Suprapubic skin (tissue), 4 donors: ENCODE data around the gene ARL6. TPM values are rescaled to one million over a fixed set of nuclear protein-coding genes. Genes with fewer than 3 reads are reported as not detected.

Experiments
- DNase-seq, 2 donors: peaks; one replicate each; pipeline ENCODE4 v3.0.0-alpha.2; 2019; ENCODE audit warnings: low spot score in 2 of 2
- H3K27ac ChIP-seq: fragments of 200-600 bp; sonication (generic); one replicate; pipeline ENCODE4 v1.5.1; 2019
- H3K27me3 ChIP-seq: fragments of 200-600 bp; sonication (generic); one replicate; pipeline ENCODE4 v1.5.1; 2019
- H3K36me3 ChIP-seq: fragments of 200-600 bp; sonication (generic); one replicate; pipeline ENCODE4 v1.5.1; 2019
- H3K4me1 ChIP-seq: fragments of 200-600 bp; sonication (generic); one replicate; pipeline ENCODE4 v1.5.1; 2019
- H3K4me3 ChIP-seq: fragments of 200-600 bp; sonication (generic); one replicate; pipeline ENCODE4 v1.5.1; 2019; ENCODE audit warnings: mild to moderate bottlenecking
- H3K9me3 ChIP-seq: fragments of 200-600 bp; sonication (generic); one replicate; pipeline ENCODE4 v1.5.1; 2019
- EP300 ChIP-seq: sonication (generic); formaldehyde crosslinking; IDR thresholded peaks from one replicate; pipeline ENCODE4 v1.6.1; 2017; ENCODE audit warnings: antibody characterized with exemption
- POLR2A ChIP-seq, 2 donors: fragments of 450-650 bp; IDR thresholded peaks; one replicate each; pipeline ENCODE4 v1.6.1; 2017; ENCODE audit warnings: antibody characterized with exemption in 2 of 2, mild to moderate bottlenecking in 2 of 2, moderate library complexity in 2 of 2
- POLR2AphosphoS5 ChIP-seq, 3 donors: sonication (generic); formaldehyde crosslinking; IDR thresholded peaks; one replicate each; pipeline ENCODE4 v1.6.1; 2017; ENCODE audit warnings: antibody characterized with exemption in 3 of 3
- WGBS: methylation state at CpG from one replicate; pipeline ENCODE4 v1.1.5; 2018; 5-methylcytosine and 5-hydroxymethylcytosine counted together
- total RNA-seq, 4 donors: library from RNA; depleted of rRNA; stranded (reverse); fragments of >200 nt; gene quantifications; one replicate each; pipeline ENCODE4 v1.1.0, GENCODE V29; 2016
- TF ChIP-seq, protein P1 (sequence below), 2 donors: fragments of 200-600 bp in 1 of 2; fragments of 450-650 bp in 1 of 2; sonication (generic) in 1 of 2; IDR thresholded peaks; one replicate each; pipeline ENCODE4 v1.5.1; 2016 to 2019; ENCODE audit warnings: antibody characterized with exemption in 2 of 2, mild to moderate bottlenecking in 1 of 2, moderate library complexity in 1 of 2

ARL6 gene
- total RNA-seq, 4 donors from 2014 or later = 4.5 to 9.1 (median 7.5) TPM

DNA sequence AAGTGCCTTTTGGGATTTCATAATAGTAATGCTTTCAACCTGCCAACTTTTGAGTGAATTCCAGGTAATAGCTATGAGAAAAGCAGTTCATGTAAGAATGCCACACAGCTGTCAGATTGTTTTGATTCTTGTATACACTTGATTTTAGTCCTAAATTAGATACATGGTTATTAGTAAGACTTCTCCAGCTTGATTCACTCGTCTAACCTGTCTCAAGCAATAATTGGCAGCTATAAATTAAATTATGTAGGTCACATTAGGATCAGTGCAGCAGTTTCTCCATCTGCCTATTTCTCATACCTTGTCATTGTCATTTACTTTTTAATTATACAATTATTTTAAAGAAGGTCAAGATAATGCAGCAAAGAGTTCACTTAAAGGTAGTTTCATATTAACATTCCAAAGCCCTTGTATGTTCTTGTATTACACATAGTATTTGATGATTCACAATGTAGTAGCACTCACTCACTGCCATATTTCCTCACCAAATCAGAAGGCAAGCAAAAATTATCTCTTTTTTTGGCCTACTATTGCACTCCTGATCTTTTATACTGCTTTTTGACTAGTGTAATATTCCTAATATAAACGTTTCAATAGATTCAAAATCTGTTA is 46.3 kb downstream of the ARL6 start:
- Histone ChIP-seq H3K4me3 (no peak overlapping the region), H3K27ac (no peak overlapping the region), H3K4me1 (peaks cover 6% of the 10 kb centered on the region), H3K9me3 (no peaks in the 10 kb centered on the region), H3K36me3 (no peaks in the 10 kb centered on the region), H3K27me3 (no peaks in the 10 kb centered on the region)
- TF ChIP-seq POLR2A (IDR thresholded peaks at IDR 0.05) = no peak
- TF ChIP-seq, protein P1, sequence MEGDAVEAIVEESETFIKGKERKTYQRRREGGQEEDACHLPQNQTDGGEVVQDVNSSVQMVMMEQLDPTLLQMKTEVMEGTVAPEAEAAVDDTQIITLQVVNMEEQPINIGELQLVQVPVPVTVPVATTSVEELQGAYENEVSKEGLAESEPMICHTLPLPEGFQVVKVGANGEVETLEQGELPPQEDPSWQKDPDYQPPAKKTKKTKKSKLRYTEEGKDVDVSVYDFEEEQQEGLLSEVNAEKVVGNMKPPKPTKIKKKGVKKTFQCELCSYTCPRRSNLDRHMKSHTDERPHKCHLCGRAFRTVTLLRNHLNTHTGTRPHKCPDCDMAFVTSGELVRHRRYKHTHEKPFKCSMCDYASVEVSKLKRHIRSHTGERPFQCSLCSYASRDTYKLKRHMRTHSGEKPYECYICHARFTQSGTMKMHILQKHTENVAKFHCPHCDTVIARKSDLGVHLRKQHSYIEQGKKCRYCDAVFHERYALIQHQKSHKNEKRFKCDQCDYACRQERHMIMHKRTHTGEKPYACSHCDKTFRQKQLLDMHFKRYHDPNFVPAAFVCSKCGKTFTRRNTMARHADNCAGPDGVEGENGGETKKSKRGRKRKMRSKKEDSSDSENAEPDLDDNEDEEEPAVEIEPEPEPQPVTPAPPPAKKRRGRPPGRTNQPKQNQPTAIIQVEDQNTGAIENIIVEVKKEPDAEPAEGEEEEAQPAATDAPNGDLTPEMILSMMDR (IDR thresholded peaks at IDR 0.05) = no peak
- TF ChIP-seq EP300 = no peak
- no peak for TF ChIP-seq POLR2AphosphoS5 (IDR thresholded peaks at IDR 0.05)
- DNase-seq = no peak
- 46% methylated on average over 2 of the region's 2 CpGs for WGBS

DNA sequence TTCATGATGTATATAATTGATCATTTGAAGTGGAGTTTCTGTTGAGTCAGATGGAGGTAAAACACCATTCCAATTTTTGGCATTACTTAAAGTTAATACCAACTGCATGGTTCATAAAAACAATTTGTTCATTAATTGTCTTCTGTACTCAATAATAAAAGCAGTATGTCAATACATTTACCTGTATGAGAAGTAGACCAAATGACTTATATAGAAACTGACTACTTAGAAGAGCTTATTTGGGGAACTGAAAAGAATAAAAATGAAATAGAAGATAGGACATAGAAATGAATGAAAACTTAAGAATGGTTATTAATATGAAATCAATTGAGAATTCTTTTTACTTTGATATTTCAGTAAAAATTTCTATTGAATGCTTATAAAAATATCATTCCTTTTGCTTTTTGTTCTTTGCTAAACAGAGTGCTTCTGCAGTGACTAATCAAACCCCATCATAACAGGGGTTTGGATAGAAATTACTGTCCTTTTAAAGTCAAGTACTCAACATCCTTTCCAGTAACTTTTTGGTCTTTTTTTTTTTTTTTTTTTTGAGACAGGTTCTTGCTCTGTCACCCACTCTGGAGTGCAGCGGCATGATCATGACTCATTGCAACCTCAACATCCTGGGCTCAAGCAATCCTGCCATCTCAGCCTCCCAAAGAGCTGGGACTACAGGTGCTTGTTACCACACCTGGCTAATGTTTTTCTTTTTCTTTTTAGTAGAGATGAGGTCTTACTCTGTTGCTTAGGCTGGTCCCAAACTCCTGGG is 50.8 kb downstream of the ARL6 start:
- no peaks in the 10 kb centered on the region for H3K36me3 ChIP-seq
- H3K4me3 ChIP-seq = no peak overlapping the region
- no peaks in the 10 kb centered on the region for H3K27me3 ChIP-seq
- no peak for TF ChIP-seq EP300
- TF ChIP-seq, protein P1 (IDR thresholded peaks at IDR 0.05) = no peak
- no peak for TF ChIP-seq POLR2A (IDR thresholded peaks at IDR 0.05)
- no peak for TF ChIP-seq POLR2AphosphoS5 (IDR thresholded peaks at IDR 0.05)
- peaks cover 6% of the 10 kb centered on the region for H3K4me1 ChIP-seq
- no peak overlapping the region for H3K27ac ChIP-seq
- no peaks in the 10 kb centered on the region for H3K9me3 ChIP-seq
- WGBS = 58% methylated on average over 1 of the region's 1 CpG
- no peak for DNase-seq

DNA sequence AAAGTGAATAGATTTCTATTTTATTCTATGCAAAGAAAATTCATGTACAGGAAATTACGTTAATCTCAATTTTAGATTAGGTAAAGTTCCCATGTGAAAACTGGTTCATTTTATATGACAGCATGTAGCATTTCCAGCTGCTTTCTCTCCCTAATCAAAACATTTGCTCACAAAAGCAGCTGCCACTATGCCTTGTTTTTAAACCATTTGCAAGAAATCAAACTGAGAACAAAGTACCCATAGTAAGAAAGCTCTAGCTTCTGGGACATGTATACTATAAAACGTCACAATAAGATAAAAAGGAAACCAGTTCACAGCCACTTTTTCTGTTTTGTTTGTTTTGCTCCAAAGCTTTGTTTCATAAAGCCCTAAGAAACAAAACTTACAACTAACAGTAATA is 52.3 kb downstream of the ARL6 start:
- H3K27ac ChIP-seq = no peak overlapping the region
- no peak for DNase-seq
- peaks cover 7% of the 10 kb centered on the region for H3K4me1 ChIP-seq
- H3K9me3 ChIP-seq = no peaks in the 10 kb centered on the region
- TF ChIP-seq EP300 = no peak
- TF ChIP-seq POLR2AphosphoS5 (IDR thresholded peaks at IDR 0.05) = no peak
- no peak for TF ChIP-seq POLR2A (IDR thresholded peaks at IDR 0.05)
- no peaks in the 10 kb centered on the region for H3K27me3 ChIP-seq
- no peak overlapping the region for H3K4me3 ChIP-seq
- no peaks in the 10 kb centered on the region for H3K36me3 ChIP-seq
- WGBS = 90% methylated on average over 2 of the region's 2 CpGs

DNA sequence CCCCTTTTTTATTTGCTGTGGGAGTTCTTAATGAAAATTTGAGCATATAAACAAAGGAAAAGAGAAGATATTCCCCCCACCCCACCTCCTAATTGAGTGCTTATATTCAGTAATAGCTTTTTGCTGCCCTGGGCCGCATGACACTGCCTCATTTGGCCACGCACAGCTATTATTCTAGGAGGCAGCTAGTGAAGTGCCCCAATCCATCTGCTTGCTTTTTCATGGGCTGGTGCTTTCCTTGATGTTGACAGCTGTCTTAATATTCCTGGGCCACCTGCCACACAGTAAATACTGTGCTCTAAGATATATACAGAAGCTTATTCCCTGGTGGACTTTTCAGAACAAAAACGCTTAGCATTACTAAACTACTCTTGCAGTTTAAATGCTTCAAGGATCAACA is 53.4 kb downstream of the ARL6 start:
- DNase-seq = no peak
- Histone ChIP-seq H3K27me3 (no peaks in the 10 kb centered on the region), H3K4me1 (peaks cover 10% of the 10 kb centered on the region), H3K4me3 (no peak overlapping the region), H3K9me3 (no peaks in the 10 kb centered on the region), H3K27ac (no peak overlapping the region), H3K36me3 (no peaks in the 10 kb centered on the region)
- WGBS = 80% methylated on average over 3 of the region's 3 CpGs
- no peak for TF ChIP-seq EP300
- TF ChIP-seq POLR2A (IDR thresholded peaks at IDR 0.05) = no peak
- TF ChIP-seq, protein P1 (IDR thresholded peaks at IDR 0.05) = no peak
- no peak for TF ChIP-seq POLR2AphosphoS5 (IDR thresholded peaks at IDR 0.05)

DNA sequence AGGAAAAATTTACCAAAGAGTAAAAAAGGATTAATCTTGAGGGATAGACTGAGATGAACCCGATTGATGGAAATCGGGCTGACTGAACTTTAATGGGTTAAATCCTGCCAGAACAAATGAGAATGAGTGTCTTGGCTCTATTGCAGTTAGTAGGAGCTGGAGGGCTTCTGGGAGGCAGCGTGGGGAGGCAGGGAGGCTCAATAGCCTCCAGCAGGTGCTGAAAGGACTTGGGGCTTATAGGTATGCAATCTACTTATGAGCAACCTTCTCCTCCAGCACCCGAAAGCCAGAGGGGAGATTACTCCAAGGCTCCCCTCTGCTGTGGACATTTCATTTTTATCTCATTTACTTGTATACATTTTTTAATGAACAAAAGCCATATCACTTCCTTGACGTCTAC is 56.2 kb downstream of the ARL6 start:
- TF ChIP-seq POLR2AphosphoS5 (IDR thresholded peaks at IDR 0.05) (no peak), POLR2A (IDR thresholded peaks at IDR 0.05) (no peak)
- Histone ChIP-seq H3K36me3 (no peaks in the 10 kb centered on the region), H3K9me3 (no peaks in the 10 kb centered on the region), H3K27ac (no peak overlapping the region), H3K4me1 (peaks cover 34% of the 10 kb centered on the region), H3K4me3 (peak overlapping the region; percentile 73), H3K27me3 (no peaks in the 10 kb centered on the region)
- DNase-seq = no peak
- WGBS = 86% methylated on average over 5 of the region's 5 CpGs

DNA sequence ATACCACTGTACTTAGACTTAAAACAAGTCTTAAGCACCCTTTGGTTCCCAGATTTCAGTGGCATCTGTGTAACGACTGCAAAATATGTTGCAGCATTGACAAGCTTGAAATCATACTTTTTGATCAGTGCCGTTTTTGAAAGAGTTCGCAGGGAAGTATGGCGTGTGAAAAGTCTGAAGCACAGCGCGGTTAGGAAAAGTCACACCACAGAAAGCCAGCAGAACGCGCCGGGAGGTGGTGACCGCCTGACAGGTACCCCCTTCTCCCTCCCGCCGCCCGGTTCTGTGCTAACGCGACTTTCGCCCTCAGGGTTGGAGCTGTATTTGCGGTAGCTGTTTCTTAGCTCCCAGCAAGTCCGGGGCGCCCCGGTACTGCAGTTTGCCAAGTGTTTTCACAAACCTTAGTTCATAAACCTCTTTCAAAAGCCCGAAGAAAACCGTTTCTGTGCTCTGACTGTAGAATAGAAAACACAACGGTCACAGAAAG is 56.8 kb downstream of the ARL6 start:
- peak; percentile 72 to 87 for DNase-seq
- TF ChIP-seq POLR2AphosphoS5 (IDR thresholded peaks at IDR 0.05) (no peak), POLR2A (IDR thresholded peaks at IDR 0.05) (no peak), EP300 (no peak)
- TF ChIP-seq, protein P1 (IDR thresholded peaks at IDR 0.05) = no peak

More for the DNA sequence above, 56.8 kb downstream of the ARL6 start:
- Histone ChIP-seq H3K36me3 (no peaks in the 10 kb centered on the region), H3K9me3 (no peaks in the 10 kb centered on the region), H3K4me1 (peaks cover 34% of the 10 kb centered on the region), H3K27ac (peak overlapping the region; percentile 82), H3K4me3 (peak overlapping the region; percentile 73), H3K27me3 (no peaks in the 10 kb centered on the region)
- WGBS = 2% methylated on average over 22 of the region's 23 CpGs
